ENCODE results near the gene TMEM52B. TPM values are rescaled to one million over a fixed set of nuclear protein-coding genes. Genes with fewer than 3 reads are reported as not detected.
A peak's percentile ranks its signal among the peaks of the same experiment; 100 is the strongest.

Gene TMEM52B
- total and polyA plus RNA-seq, 5 donors from 2014 or later, result not detected

DNA sequence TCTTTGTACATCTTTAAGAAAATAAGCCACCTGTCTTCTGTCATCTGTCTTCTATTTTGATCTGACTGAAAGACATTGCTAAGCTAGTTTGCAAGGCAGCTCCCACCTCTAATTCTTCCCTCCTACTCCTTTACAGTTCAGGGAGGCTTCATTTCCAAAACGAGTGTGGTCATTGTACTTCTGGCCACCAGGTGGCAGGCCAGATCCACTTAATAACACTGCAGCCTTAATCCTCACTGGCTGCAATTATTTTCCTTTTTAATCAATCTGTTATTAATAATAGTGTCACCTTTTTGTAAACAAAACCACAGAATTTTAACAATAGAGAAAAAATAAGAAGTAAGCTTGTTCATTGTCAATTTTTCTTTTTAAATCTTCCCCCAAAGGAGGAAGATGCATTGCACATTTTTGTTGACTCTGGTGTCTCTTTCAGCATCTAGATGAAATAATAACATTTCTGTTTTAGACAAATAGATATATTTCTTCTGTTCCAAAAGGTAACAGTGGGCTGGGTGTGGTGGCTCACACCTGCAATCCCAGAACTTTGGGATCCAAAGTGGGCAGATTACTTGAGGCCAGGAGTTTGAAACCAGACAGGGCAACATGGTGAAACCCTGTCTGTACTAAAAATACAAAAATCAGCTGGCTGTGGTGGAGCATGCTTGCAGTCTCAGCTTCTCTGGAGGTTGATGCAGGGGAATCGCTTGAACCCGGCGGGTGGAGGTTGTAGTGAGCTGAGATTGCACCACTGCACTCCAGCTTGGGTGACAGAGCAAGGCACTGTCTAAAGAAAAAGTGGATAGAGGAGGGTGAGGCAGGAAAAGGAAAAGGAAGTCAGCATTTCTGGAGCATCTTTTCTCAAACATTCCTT lies 57.2 kb downstream of the TMEM52B start:
- H3K4me1 ChIP-seq (ENCODE audit: control insufficient read depth, insufficient read depth, low read length, poor library complexity, severe bottlenecking), result no peaks in the 10 kb centered on the region
- no peaks in the 10 kb centered on the region for H3K27me3 ChIP-seq (ENCODE audit: control insufficient read depth, insufficient read depth, low read length)
- peak; percentile 24 to 50 (median 41) for DNase-seq
- H3K4me1 Mint-ChIP-seq, result peaks cover 0 to 4% (median 0%) of the 10 kb centered on the region in 4 donors
- H3K4me3 ChIP-seq (ENCODE audit: low read depth, low read length), result no peak overlapping the region
- H3K27ac ChIP-seq (ENCODE audit: insufficient read depth, low read length, poor library complexity, severe bottlenecking), result no peak overlapping the region
- H3K9me3 ChIP-seq (ENCODE audit: control insufficient read depth in 2 of 2, low read length in 2 of 2), result peaks cover 0 to 5% of the 10 kb centered on the region in 2 experiments
- peaks cover 0 to 5% (median 0%) of the 10 kb centered on the region in 7 donors for H3K9me3 Mint-ChIP-seq
- H3K27ac Mint-ChIP-seq, result no peak overlapping the region
- no peaks in the 10 kb centered on the region for H3K36me3 ChIP-seq (ENCODE audit: control insufficient read depth, insufficient read depth, low read length)
- H3K36me3 Mint-ChIP-seq, result peaks cover 5% of the 10 kb centered on the region
- H3K4me3 Mint-ChIP-seq, result no peak overlapping the region
- peak; percentile 48 to 57 for ATAC-seq (ENCODE audit: low read depth in 2 of 2)
- H3K27me3 Mint-ChIP-seq, result no peaks in the 10 kb centered on the region

GRCh38 chr12:10236720-10237119 lies 57.9 kb downstream of the TMEM52B start:
- Mint-ChIP-seq H3K27me3 (no peaks in the 10 kb centered on the region), H3K27ac (no peak overlapping the region), H3K4me3 (no peak overlapping the region), H3K36me3 (peaks cover 5% of the 10 kb centered on the region), H3K4me1 (peaks cover 0 to 4% (median 0%) of the 10 kb centered on the region in 4 donors), H3K9me3 (peaks cover 0 to 5% (median 0%) of the 10 kb centered on the region in 7 donors)
- no peaks in the 10 kb centered on the region for H3K4me1 ChIP-seq (ENCODE audit: control insufficient read depth, insufficient read depth, low read length, poor library complexity, severe bottlenecking)
- H3K27me3 ChIP-seq (ENCODE audit: control insufficient read depth, insufficient read depth, low read length), result no peaks in the 10 kb centered on the region
- H3K27ac ChIP-seq (ENCODE audit: insufficient read depth, low read length, poor library complexity, severe bottlenecking), result no peak overlapping the region
- ATAC-seq (ENCODE audit: low read depth in 2 of 2) (no peak), DNase-seq (no peak)
- H3K36me3 ChIP-seq (ENCODE audit: control insufficient read depth, insufficient read depth, low read length), result no peaks in the 10 kb centered on the region
- peaks cover 0 to 5% of the 10 kb centered on the region in 2 experiments for H3K9me3 ChIP-seq (ENCODE audit: control insufficient read depth in 2 of 2, low read length in 2 of 2)
- H3K4me3 ChIP-seq (ENCODE audit: low read depth, low read length), result no peak overlapping the region

- Mint-ChIP-seq H3K4me1 (peaks cover 0 to 4% (median 3%) of the 10 kb centered on the region in 4 donors), H3K27ac (no peak overlapping the region), H3K36me3 (peaks cover 5% of the 10 kb centered on the region), H3K9me3 (peaks cover 0 to 5% (median 0%) of the 10 kb centered on the region in 7 donors), H3K4me3 (no peak overlapping the region), H3K27me3 (peaks cover 14% of the 10 kb centered on the region)
- H3K9me3 ChIP-seq (ENCODE audit: control insufficient read depth in 2 of 2, low read length in 2 of 2), result peaks cover 0 to 5% of the 10 kb centered on the region in 2 experiments
- ATAC-seq (ENCODE audit: low read depth in 2 of 2) (no peak), DNase-seq (no peak)
- no peaks in the 10 kb centered on the region for H3K4me1 ChIP-seq (ENCODE audit: control insufficient read depth, insufficient read depth, low read length, poor library complexity, severe bottlenecking)
- no peaks in the 10 kb centered on the region for H3K27me3 ChIP-seq (ENCODE audit: control insufficient read depth, insufficient read depth, low read length)
- H3K36me3 ChIP-seq (ENCODE audit: control insufficient read depth, insufficient read depth, low read length), result no peaks in the 10 kb centered on the region
- no peak overlapping the region for H3K4me3 ChIP-seq (ENCODE audit: low read depth, low read length)
- H3K27ac ChIP-seq (ENCODE audit: insufficient read depth, low read length, poor library complexity, severe bottlenecking), result no peak overlapping the region
Measured at GRCh38 chr12:10238526-10238925, 59.7 kb downstream of the TMEM52B start.

- no peaks in the 10 kb centered on the region for H3K36me3 ChIP-seq (ENCODE audit: control insufficient read depth, insufficient read depth, low read length)
- Mint-ChIP-seq H3K36me3 (no peaks in the 10 kb centered on the region), H3K9me3 (no peaks in the 10 kb centered on the region), H3K27ac (no peak overlapping the region), H3K27me3 (peaks cover 23% of the 10 kb centered on the region), H3K4me3 (no peak overlapping the region), H3K4me1 (peaks cover 0 to 10% (median 7%) of the 10 kb centered on the region in 4 donors)
- no peaks in the 10 kb centered on the region for H3K9me3 ChIP-seq (ENCODE audit: control insufficient read depth in 2 of 2, low read length in 2 of 2)
- peaks cover 5% of the 10 kb centered on the region for H3K4me1 ChIP-seq (ENCODE audit: control insufficient read depth, insufficient read depth, low read length, poor library complexity, severe bottlenecking)
- no peaks in the 10 kb centered on the region for H3K27me3 ChIP-seq (ENCODE audit: control insufficient read depth, insufficient read depth, low read length)
- no peak overlapping the region for H3K27ac ChIP-seq (ENCODE audit: insufficient read depth, low read length, poor library complexity, severe bottlenecking)
- no peak for DNase-seq
- no peak for ATAC-seq (ENCODE audit: low read depth in 2 of 2)
- H3K4me3 ChIP-seq (ENCODE audit: low read depth, low read length), result no peak overlapping the region
Measured at GRCh38 chr12:10241290-10241689, 62.5 kb downstream of the TMEM52B start.

Other genes starting within 250 kb of the TMEM52B start
- gene CLEC2A, start 246.7 kb upstream of the TMEM52B start, total RNA-seq, result not detected
- not detected for gene CLEC2A, start 246.7 kb upstream of the TMEM52B start, polyA plus RNA-seq
- gene CLEC12A, start 207.6 kb upstream of the TMEM52B start, total RNA-seq, result not detected
- gene CLEC12A, start 207.6 kb upstream of the TMEM52B start, polyA plus RNA-seq, result 1 to 10 TPM in 1 of 4 donors, under 1 TPM in 1, not detected in 2; 0.27 to 1.0 TPM
- gene CLEC1B, start 179.9 kb upstream of the TMEM52B start, total RNA-seq, result 2.6 TPM
- not detected for gene CLEC1B, start 179.9 kb upstream of the TMEM52B start, polyA plus RNA-seq
- not detected for gene CLEC12B, start 168.4 kb upstream of the TMEM52B start, total RNA-seq
- gene CLEC12B, start 168.4 kb upstream of the TMEM52B start, polyA plus RNA-seq, result not detected
- not detected for gene CLEC9A, start 148.3 kb upstream of the TMEM52B start, total RNA-seq
- not detected for gene CLEC9A, start 148.3 kb upstream of the TMEM52B start, polyA plus RNA-seq
- gene CLEC1A, start 80.0 kb upstream of the TMEM52B start, total RNA-seq, result not detected
- not detected for gene CLEC1A, start 80.0 kb upstream of the TMEM52B start, polyA plus RNA-seq
- gene CLEC7A, start 48.8 kb upstream of the TMEM52B start, total RNA-seq, result 0.76 TPM
- under 1 TPM in 2 of 4 donors, not detected in 2; 0.40 to 0.88 TPM for gene CLEC7A, start 48.8 kb upstream of the TMEM52B start, polyA plus RNA-seq
- gene OLR1, start 6.9 kb upstream of the TMEM52B start, total RNA-seq, result not detected
- not detected for gene OLR1, start 6.9 kb upstream of the TMEM52B start, polyA plus RNA-seq
- gene GABARAPL1, start 33.8 kb downstream of the TMEM52B start, total RNA-seq, result 170 TPM
- 10 to 100 TPM; 19.4 to 21.8 (median 19.7) TPM for gene GABARAPL1, start 33.8 kb downstream of the TMEM52B start, polyA plus RNA-seq
- 0.20 TPM for gene KLRD1, start 128.8 kb downstream of the TMEM52B start, total RNA-seq
- gene KLRD1, start 128.8 kb downstream of the TMEM52B start, polyA plus RNA-seq, result 1 to 10 TPM in 1 of 4 donors, under 1 TPM in 3; 0.01 to 1.9 (median 0.24) TPM
- 2.7 TPM for gene KLRK1, start 211.0 kb downstream of the TMEM52B start, total RNA-seq
- gene KLRK1, start 211.0 kb downstream of the TMEM52B start, polyA plus RNA-seq, result 1 to 10 TPM in 3 of 4 donors, under 1 TPM in 1; 0.98 to 2.8 (median 2.3) TPM
- not detected for gene KLRC4, start 230.7 kb downstream of the TMEM52B start, total RNA-seq
- gene KLRC4, start 230.7 kb downstream of the TMEM52B start, polyA plus RNA-seq, result not detected
- not detected for gene KLRC3, start 241.6 kb downstream of the TMEM52B start, total RNA-seq
- not detected for gene KLRC3, start 241.6 kb downstream of the TMEM52B start, polyA plus RNA-seq